HepG2 (cell line): ENCODE data around the gene PTPRF. TPM values are rescaled to one million over a fixed set of nuclear protein-coding genes. Genes with fewer than 3 reads are reported as not detected.
A peak's percentile ranks its signal among the peaks of the same experiment; 100 is the strongest.

Experiments
- ATAC-seq: fragments of 200-7000 bp; cut with Tn5 transposase; 3 replicates; pipeline ENCODE4 v1.9.1; 2020; ENCODE audit warnings: mild to moderate bottlenecking, moderate library complexity
- BruUV-seq: library from RNA; stranded (reverse); fragments of 400-500 nt; replicated peaks from 2 replicates; lab custom pipeline; 2021; lab: Mats Ljungman, UMichigan
- CTCF ChIA-PET: fragments of 300-600 bp; formaldehyde crosslinking; extraction: SDS; loops from one replicate; lab custom pipeline; 2021; ENCODE audit warnings: low total read pairs, inconsistent platforms, low intra/inter-chr PET ratio; lab: Yijun Ruan, JAX
- POLR2A ChIA-PET: fragments of 350-600 bp; sonication (Branson Sonifier 250); formaldehyde crosslinking; loops from one replicate; lab custom pipeline; 2020; ENCODE audit warnings: antibody characterized with exemption, inconsistent platforms; lab: Yijun Ruan, JAX
- DNase-seq: peaks from one replicate; pipeline ENCODE4 v3.0.0-alpha.2; 2015; ENCODE audit warnings: low spot score
- FAIRE-seq: peaks from 3 replicates; lab custom pipeline; 2011; peaks lifted over from hg19 to GRCh38; lab: Jason Lieb, UNC
- H2AFZ ChIP-seq: one replicate; pipeline ENCODE4 v1.6.1; 2011; ENCODE audit warnings: low read length, inconsistent platforms
- H3K27ac ChIP-seq: fragments of 300-600 bp; 3 replicates; pipeline ENCODE4 v1.8.0; 2011; ENCODE audit warnings: mixed run types, mild to moderate bottlenecking, mixed read lengths, low read length, inconsistent platforms; ENCODE audit not compliant: insufficient read depth; ENCODE audit errors: extremely low read length
- H3K27me3 ChIP-seq, 2 experiments: fragments of 200-600 bp in 1 of 2; 2 replicates in 1 of 2; 3 replicates in 1 of 2; pipeline versions ENCODE4 v1.6.0 to v1.8.0; 2011; ENCODE audit warnings: low read length in 2 of 2, mild to moderate bottlenecking in 2 of 2, moderate library complexity in 2 of 2, inconsistent platforms in 1 of 2; ENCODE audit not compliant: insufficient read depth in 2 of 2, control insufficient read depth in 1 of 2
- H3K36me3 ChIP-seq, 2 experiments: fragments of 200-600 bp in 1 of 2; replicated peaks in 1 of 2; 2 replicates in 1 of 2; 3 replicates in 1 of 2; pipeline versions ENCODE4 v1.5.1 to v1.8.0; 2011; ENCODE audit warnings: low read length in 2 of 2, inconsistent platforms in 1 of 2; ENCODE audit not compliant: insufficient read depth in 2 of 2, control insufficient read depth in 1 of 2
- H3K4me1 ChIP-seq: 2 replicates; pipeline ENCODE4 v1.5.1; 2012; ENCODE audit warnings: low read length, inconsistent platforms; ENCODE audit not compliant: insufficient read depth
- H3K4me2 ChIP-seq: 2 replicates; pipeline ENCODE4 v1.6.0; 2011; ENCODE audit warnings: low read depth, low read length, inconsistent platforms
- H3K4me3 ChIP-seq, 3 experiments: fragments of 200-600 bp in 1 of 3; sonication (generic), shearing (Covaris generic) in 1 of 3; replicated peaks in 1 of 3; 2 replicates each; pipeline ENCODE4 v1.5.1; 2011 to 2016; ENCODE audit warnings: low read length in 3 of 3, inconsistent platforms in 2 of 3, low read depth in 2 of 3, mild to moderate bottlenecking in 2 of 3, control low read depth in 1 of 3, mixed read lengths in 1 of 3; ENCODE audit not compliant: insufficient read depth in 1 of 3
- H3K79me2 ChIP-seq: one replicate; pipeline ENCODE4 v1.6.1; 2011; ENCODE audit warnings: low read length, inconsistent platforms; ENCODE audit not compliant: insufficient read depth
- H3K9ac ChIP-seq: 2 replicates; pipeline ENCODE4 v1.6.0; 2011; ENCODE audit warnings: mild to moderate bottlenecking, low read depth, low read length, inconsistent platforms; ENCODE audit not compliant: insufficient read depth
- H3K9me3 ChIP-seq: 2 replicates; pipeline ENCODE4 v1.5.1; 2012; ENCODE audit warnings: mild to moderate bottlenecking, low read length
- H4K20me1 ChIP-seq: 2 replicates; pipeline ENCODE4 v1.6.0; 2011; ENCODE audit warnings: inconsistent platforms, mild to moderate bottlenecking, low read length, moderate library complexity; ENCODE audit not compliant: insufficient read depth
- AGO2 ChIP-seq: fragments of 200-400 bp; formaldehyde crosslinking; optimal IDR thresholded peaks from 2 replicates; pipeline ENCODE3; 2017; ENCODE audit warnings: mild to moderate bottlenecking, low read depth, low read length, moderate library complexity
- KDM3A ChIP-seq: IDR thresholded peaks from 2 replicates; pipeline ENCODE4 v1.6.1; 2018; ENCODE audit warnings: low read depth, missing compliant biosample characterization
- POLR2A ChIP-seq, 2 experiments: IDR thresholded peaks; 2 replicates each; pipeline ENCODE4 v1.6.1; 2011; ENCODE audit warnings: low read depth in 2 of 2, low read length in 2 of 2, mild to moderate bottlenecking in 1 of 2, moderate library complexity in 1 of 2; ENCODE audit not compliant: insufficient read depth in 1 of 2
- SAP130 ChIP-seq: IDR thresholded peaks from 2 replicates; pipeline ENCODE4 v1.6.1; 2016; ENCODE audit warnings: low read depth
- ZNF34 ChIP-seq: sonication (generic); formaldehyde crosslinking; IDR thresholded peaks from 2 replicates; pipeline ENCODE4 v1.4.0; 2020; ENCODE audit warnings: mild to moderate bottlenecking, missing genetic modification reagents, borderline replicate concordance
- WGBS: methylation state at CpG from one replicate; pipeline ENCODE4 v1.1.6; 2017; ENCODE audit warnings: low lambda C conversion rate; 5-methylcytosine and 5-hydroxymethylcytosine counted together
- in situ Hi-C: cut with HindIII; loops from 2 replicates; pipeline ENCODE4 v1.10.0; 2017; ENCODE audit warnings: low pct_unique_long_range_greater_than_20kb; ENCODE audit not compliant: extremely low pct_ligation_motif_present
- intact Hi-C: fragments of 100-400 bp; cut with micrococcal nuclease; formaldehyde crosslinking; loops from one replicate; pipeline ENCODE4 v1.10.0; 2022; ENCODE audit not compliant: unreplicated experiment
- polyA plus RNA-seq, 8 experiments: library from polyadenylated mRNA; depleted of rRNA in 3 of 8; stranded (reverse) in 7 of 8; unstranded in 1 of 8; fragments of >200 nt; fragmentation: Illumina TruSeq in 4 of 8; extraction: Trizol in 4 of 8; gene quantifications; 2 replicates each; pipeline versions ENCODE4 v1.2.1 to v1.2.3, GENCODE V29; 2011 to 2016; ENCODE audit warnings: low read depth in 4 of 8, missing spikeins in 1 of 8, mixed read lengths in 1 of 8; ENCODE audit not compliant: insufficient read depth in 1 of 8
- total RNA-seq, 5 experiments: library from RNA; depleted of rRNA; stranded (reverse); fragments of >200 nt; fragmentation: Illumina TruSeq; extraction: Trizol; gene quantifications; 2 replicates each; pipeline ENCODE4 v1.2.3, GENCODE V29; 2016; ENCODE audit warnings: low read depth in 1 of 5

Gene PTPRF
- total and polyA plus RNA-seq, 2 of the 13 experiments (the other 11 are each of a cell fraction or from before 2014, with no cell fraction given): 55.9 to 167 TPM

- intact Hi-C loops (no loop called here), in situ Hi-C loops (no loop called here)
- no TSS peak for BruUV-seq
- H3K27me3 ChIP-seq: no peaks in the 10 kb centered on the region
- no peak for FAIRE-seq
- ChIA-PET POLR2A (no interaction called here), CTCF (no interaction called here)
- no peak overlapping the region for H3K4me2 ChIP-seq
- no peaks in the 10 kb centered on the region for H4K20me1 ChIP-seq
- H3K36me3 ChIP-seq: peaks cover 27 to 54% of the 10 kb centered on the region in 2 experiments
- no peak overlapping the region for H3K27ac ChIP-seq
- DNase-seq: no peak
- H2AFZ ChIP-seq: no peak overlapping the region
- no peaks in the 10 kb centered on the region for H3K9me3 ChIP-seq
- H3K9ac ChIP-seq: no peak overlapping the region
- no peak for ATAC-seq
- no peak for TF ChIP-seq SAP130 (CRISPR knock-in tag)
- peak; percentile 52 for TF ChIP-seq AGO2
- TF ChIP-seq, all 625 proteins: peak for 1
- WGBS: 94% methylated on average over 11 of the region's 19 CpGs
- Histone ChIP-seq H3K79me2 (no peaks in the 10 kb centered on the region), H3K4me3 (no peak overlapping the region), H3K4me1 (no peaks in the 10 kb centered on the region)
Observed at GRCh38 chr1:43600033-43601020, 69.6 kb downstream of the PTPRF start.

GRCh38 chr1:43602990-43603389 is 72.3 kb downstream of the PTPRF start:
- POLR2A ChIA-PET: no interaction called here
- H3K4me1 ChIP-seq: no peaks in the 10 kb centered on the region
- no peak overlapping the region for H2AFZ ChIP-seq
- TF ChIP-seq ZNF34 (no peak), POLR2A (IDR thresholded peaks at IDR 0.05; ENCODE audit: insufficient read depth in 1 of 2, low read depth in 2 of 2, low read length in 2 of 2) (0 out of 4 replicates have a peak, but pooled peaks of 1 of the 2 experiments have one; percentile 15), KDM3A (CRISPR knock-in tag) (no peak)
- TF ChIP-seq, all 625 proteins: peak for 1
- peaks cover 39 to 77% of the 10 kb centered on the region in 2 experiments for H3K36me3 ChIP-seq
- H3K9ac ChIP-seq: no peak overlapping the region
- H3K4me3 ChIP-seq: no peak overlapping the region
- DNase-seq (no peak), FAIRE-seq (no peak), ATAC-seq (peak; percentile 3; the same call in 1 of the 3 replicates)
- H3K9me3 ChIP-seq: no peaks in the 10 kb centered on the region
- H4K20me1 ChIP-seq: no peaks in the 10 kb centered on the region
- intact Hi-C loops: no loop called here
- no TSS peak for BruUV-seq
- H3K27me3 ChIP-seq: no peaks in the 10 kb centered on the region
- in situ Hi-C loops: no loop called here
- CTCF ChIA-PET: no interaction called here
- no peak overlapping the region for H3K4me2 ChIP-seq
- no peak overlapping the region for H3K27ac ChIP-seq
- WGBS: 100% methylated on average over 1 of the region's 10 CpGs
- no peaks in the 10 kb centered on the region for H3K79me2 ChIP-seq
